HepG2 (cell line): Measurements from ENCODE around the gene SLC20A1. TPM values are rescaled to one million over a fixed set of nuclear protein-coding genes. Genes with fewer than 3 reads are reported as not detected.

Source experiments
- AHDC1 ChIP-seq: sonication (generic); formaldehyde crosslinking; IDR thresholded peaks from 2 replicates; pipeline ENCODE4 v1.5.1; 2020; ENCODE audit warnings: mild to moderate bottlenecking, missing genetic modification reagents, borderline replicate concordance
- ATF6 ChIP-seq: sonication (generic); formaldehyde crosslinking; conservative IDR thresholded peaks from 2 replicates; pipeline ENCODE4 v1.4.0; 2020; ENCODE audit warnings: missing genetic modification reagents
- FOXP1 ChIP-seq, 2 experiments: fragments of 450-650 bp in 1 of 2; IDR thresholded peaks; 2 replicates each; pipeline ENCODE4 v1.6.1; 2017 to 2018; ENCODE audit warnings: antibody characterized with exemption in 1 of 2
- HDAC1 ChIP-seq: sonication (generic); formaldehyde crosslinking; IDR thresholded peaks from 2 replicates; pipeline ENCODE4 v1.5.1; 2020; ENCODE audit warnings: mild to moderate bottlenecking, missing genetic modification reagents
- ZBTB7A ChIP-seq: sonication (generic); formaldehyde crosslinking; IDR thresholded peaks from 2 replicates; pipeline ENCODE4 v1.8.0; 2022; ENCODE audit warnings: mild to moderate bottlenecking, missing genetic modification reagents
- ZNF770 ChIP-seq: sonication (generic); formaldehyde crosslinking; IDR thresholded peaks from 2 replicates; pipeline ENCODE4 v1.5.0; 2020; ENCODE audit warnings: mild to moderate bottlenecking, missing genetic modification reagents
- polyA plus RNA-seq, 8 experiments: library from polyadenylated mRNA; depleted of rRNA in 3 of 8; stranded (reverse) in 7 of 8; unstranded in 1 of 8; fragments of >200 nt; fragmentation: Illumina TruSeq in 4 of 8; extraction: Trizol in 4 of 8; gene quantifications; 2 replicates each; pipeline versions ENCODE4 v1.2.1 to v1.2.3, GENCODE V29; 2011 to 2016; ENCODE audit warnings: low read depth in 4 of 8, missing spikeins in 1 of 8, mixed read lengths in 1 of 8; ENCODE audit not compliant: insufficient read depth in 1 of 8
- total RNA-seq, 5 experiments: library from RNA; depleted of rRNA; stranded (reverse); fragments of >200 nt; fragmentation: Illumina TruSeq; extraction: Trizol; gene quantifications; 2 replicates each; pipeline ENCODE4 v1.2.3, GENCODE V29; 2016; ENCODE audit warnings: low read depth in 1 of 5
- TF ChIP-seq, protein P1 (sequence below): sonication (generic); formaldehyde crosslinking; IDR thresholded peaks from 2 replicates; pipeline ENCODE4 v1.9.0; 2021; ENCODE audit warnings: mild to moderate bottlenecking, missing genetic modification reagents
- TF ChIP-seq, protein P2 (sequence below): IDR thresholded peaks from 2 replicates; pipeline ENCODE4 v1.6.1; 2012; ENCODE audit warnings: low read depth, low read length, improper control_type of control experiment

SLC20A1 gene
- total and polyA plus RNA-seq, 2 of the 13 experiments (the other 11 are each of a cell fraction or from before 2014, with no cell fraction given), result 54.0 to 85.9 TPM

GRCh38 chr2:112602917-112603316 is 42.8 kb upstream of the SLC20A1 start (continued):
- TF ChIP-seq HDAC1 (0 out of 2 replicates have a peak, but pooled peaks have one; percentile 30), ZNF770 (no peak), ATF6 (CRISPR knock-in tag) (no peak), ZBTB7A (no peak), FOXP1 (IDR thresholded peaks at IDR 0.05) (no peak), FOXP1 (CRISPR knock-in tag; IDR thresholded peaks at IDR 0.05) (0 out of 2 replicates have a peak, but pooled peaks have one; percentile 26), AHDC1 (CRISPR knock-in tag) (peak; percentile 58; the same call in 1 of the 2 replicates)
- TF ChIP-seq, protein P1, sequence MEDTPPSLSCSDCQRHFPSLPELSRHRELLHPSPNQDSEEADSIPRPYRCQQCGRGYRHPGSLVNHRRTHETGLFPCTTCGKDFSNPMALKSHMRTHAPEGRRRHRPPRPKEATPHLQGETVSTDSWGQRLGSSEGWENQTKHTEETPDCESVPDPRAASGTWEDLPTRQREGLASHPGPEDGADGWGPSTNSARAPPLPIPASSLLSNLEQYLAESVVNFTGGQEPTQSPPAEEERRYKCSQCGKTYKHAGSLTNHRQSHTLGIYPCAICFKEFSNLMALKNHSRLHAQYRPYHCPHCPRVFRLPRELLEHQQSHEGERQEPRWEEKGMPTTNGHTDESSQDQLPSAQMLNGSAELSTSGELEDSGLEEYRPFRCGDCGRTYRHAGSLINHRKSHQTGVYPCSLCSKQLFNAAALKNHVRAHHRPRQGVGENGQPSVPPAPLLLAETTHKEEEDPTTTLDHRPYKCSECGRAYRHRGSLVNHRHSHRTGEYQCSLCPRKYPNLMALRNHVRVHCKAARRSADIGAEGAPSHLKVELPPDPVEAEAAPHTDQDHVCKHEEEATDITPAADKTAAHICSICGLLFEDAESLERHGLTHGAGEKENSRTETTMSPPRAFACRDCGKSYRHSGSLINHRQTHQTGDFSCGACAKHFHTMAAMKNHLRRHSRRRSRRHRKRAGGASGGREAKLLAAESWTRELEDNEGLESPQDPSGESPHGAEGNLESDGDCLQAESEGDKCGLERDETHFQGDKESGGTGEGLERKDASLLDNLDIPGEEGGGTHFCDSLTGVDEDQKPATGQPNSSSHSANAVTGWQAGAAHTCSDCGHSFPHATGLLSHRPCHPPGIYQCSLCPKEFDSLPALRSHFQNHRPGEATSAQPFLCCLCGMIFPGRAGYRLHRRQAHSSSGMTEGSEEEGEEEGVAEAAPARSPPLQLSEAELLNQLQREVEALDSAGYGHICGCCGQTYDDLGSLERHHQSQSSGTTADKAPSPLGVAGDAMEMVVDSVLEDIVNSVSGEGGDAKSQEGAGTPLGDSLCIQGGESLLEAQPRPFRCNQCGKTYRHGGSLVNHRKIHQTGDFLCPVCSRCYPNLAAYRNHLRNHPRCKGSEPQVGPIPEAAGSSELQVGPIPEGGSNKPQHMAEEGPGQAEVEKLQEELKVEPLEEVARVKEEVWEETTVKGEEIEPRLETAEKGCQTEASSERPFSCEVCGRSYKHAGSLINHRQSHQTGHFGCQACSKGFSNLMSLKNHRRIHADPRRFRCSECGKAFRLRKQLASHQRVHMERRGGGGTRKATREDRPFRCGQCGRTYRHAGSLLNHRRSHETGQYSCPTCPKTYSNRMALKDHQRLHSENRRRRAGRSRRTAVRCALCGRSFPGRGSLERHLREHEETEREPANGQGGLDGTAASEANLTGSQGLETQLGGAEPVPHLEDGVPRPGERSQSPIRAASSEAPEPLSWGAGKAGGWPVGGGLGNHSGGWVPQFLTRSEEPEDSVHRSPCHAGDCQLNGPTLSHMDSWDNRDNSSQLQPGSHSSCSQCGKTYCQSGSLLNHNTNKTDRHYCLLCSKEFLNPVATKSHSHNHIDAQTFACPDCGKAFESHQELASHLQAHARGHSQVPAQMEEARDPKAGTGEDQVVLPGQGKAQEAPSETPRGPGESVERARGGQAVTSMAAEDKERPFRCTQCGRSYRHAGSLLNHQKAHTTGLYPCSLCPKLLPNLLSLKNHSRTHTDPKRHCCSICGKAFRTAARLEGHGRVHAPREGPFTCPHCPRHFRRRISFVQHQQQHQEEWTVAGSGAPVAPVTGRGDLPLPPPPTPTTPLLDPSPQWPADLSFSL, result no peak
- TF ChIP-seq, protein P2, sequence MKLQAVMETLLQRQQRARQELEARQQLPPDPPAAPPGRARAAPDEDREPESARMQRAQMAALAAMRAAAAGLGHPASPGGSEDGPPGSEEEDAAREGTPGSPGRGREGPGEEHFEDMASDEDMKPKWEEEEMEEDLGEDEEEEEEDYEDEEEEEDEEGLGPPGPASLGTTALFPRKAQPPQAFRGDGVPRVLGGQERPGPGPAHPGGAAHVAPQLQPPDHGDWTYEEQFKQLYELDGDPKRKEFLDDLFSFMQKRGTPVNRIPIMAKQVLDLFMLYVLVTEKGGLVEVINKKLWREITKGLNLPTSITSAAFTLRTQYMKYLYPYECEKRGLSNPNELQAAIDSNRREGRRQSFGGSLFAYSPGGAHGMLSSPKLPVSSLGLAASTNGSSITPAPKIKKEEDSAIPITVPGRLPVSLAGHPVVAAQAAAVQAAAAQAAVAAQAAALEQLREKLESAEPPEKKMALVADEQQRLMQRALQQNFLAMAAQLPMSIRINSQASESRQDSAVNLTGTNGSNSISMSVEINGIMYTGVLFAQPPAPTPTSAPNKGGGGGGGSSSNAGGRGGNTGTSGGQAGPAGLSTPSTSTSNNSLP, result peak; percentile 25; the same call in 1 of the 2 replicates
